Measurements from ENCODE around the gene SRF.
A peak's percentile ranks its signal among the peaks of the same experiment; 100 is the strongest.

Gene SRF

GRCh38 chr6:43147691-43148477 lies 23.2 kb upstream of the SRF start:
- DNase-seq = no peak

- DNase-seq = no peak
Measured at GRCh38 chr6:43149265-43149664, 21.8 kb upstream of the SRF start.

GRCh38 chr6:43150051-43150751 lies 20.9 kb upstream of the SRF start:
- no peak for DNase-seq

GRCh38 chr6:43159599-43159998 lies 11.5 kb upstream of the SRF start:
- no peak for DNase-seq

GRCh38 chr6:43163899-43164298 lies 7.2 kb upstream of the SRF start:
- no peak for DNase-seq

- peak; percentile 75 to 87 (median 85) for DNase-seq
Measured at GRCh38 chr6:43170417-43170930, 595 bp upstream of the SRF start.

- peak in 3 of 4 experiments; percentile 20 to 53 (median 41) for DNase-seq
Measured at GRCh38 chr6:43171707-43172103, 636 bp downstream of the SRF start.

- peak in 3 of 4 experiments; percentile 33 to 43 (median 34) for DNase-seq
Measured at GRCh38 chr6:43172104-43173007, 1.3 kb downstream of the SRF start.

GRCh38 chr6:43173591-43174262 lies 2.7 kb downstream of the SRF start:
- DNase-seq = no peak

- DNase-seq = peak; percentile 98 to 100 (median 98)
Measured at GRCh38 chr6:43174263-43175112, 3.4 kb downstream of the SRF start.

- DNase-seq = no peak
Measured at GRCh38 chr6:43175676-43176422, 4.8 kb downstream of the SRF start.

GRCh38 chr6:43176423-43176786 lies 5.3 kb downstream of the SRF start:
- DNase-seq = no peak

- DNase-seq = no peak
Measured at GRCh38 chr6:43178150-43178549, 7.1 kb downstream of the SRF start.

- DNase-seq = no peak
Measured at GRCh38 chr6:43178951-43179830, 8.1 kb downstream of the SRF start.

- no peak for DNase-seq
Measured at GRCh38 chr6:43180058-43180457, 9.0 kb downstream of the SRF start.

- DNase-seq = no peak
Measured at GRCh38 chr6:43180985-43181384, 9.9 kb downstream of the SRF start.

GRCh38 chr6:43181621-43181941 lies 10.5 kb downstream of the SRF start:
- DNase-seq = no peak

GRCh38 chr6:43181942-43182860 lies 11.1 kb downstream of the SRF start, which contains the start of gene CUL9:
Gene CUL9 (plus strand): TSS chr6:43182196. CDS start chr6:43184311, 2,115 bp downstream.
- peak; percentile 84 to 95 (median 92) for DNase-seq

Measured in suppressor macrophage (primary cell).